HCEC 1CT (cell line): ENCODE measurements around the gene PCDHA2.
"Not testable (repeated sequence)": the region's sequence is repeated elsewhere in the genome, so short reads cannot be mapped to it uniquely, and the experiment has no call there.

Experiments used
- DNase-seq: peaks from one replicate; pipeline ENCODE4 v3.0.0-alpha.2; 2017

PCDHA2 gene

DNA sequence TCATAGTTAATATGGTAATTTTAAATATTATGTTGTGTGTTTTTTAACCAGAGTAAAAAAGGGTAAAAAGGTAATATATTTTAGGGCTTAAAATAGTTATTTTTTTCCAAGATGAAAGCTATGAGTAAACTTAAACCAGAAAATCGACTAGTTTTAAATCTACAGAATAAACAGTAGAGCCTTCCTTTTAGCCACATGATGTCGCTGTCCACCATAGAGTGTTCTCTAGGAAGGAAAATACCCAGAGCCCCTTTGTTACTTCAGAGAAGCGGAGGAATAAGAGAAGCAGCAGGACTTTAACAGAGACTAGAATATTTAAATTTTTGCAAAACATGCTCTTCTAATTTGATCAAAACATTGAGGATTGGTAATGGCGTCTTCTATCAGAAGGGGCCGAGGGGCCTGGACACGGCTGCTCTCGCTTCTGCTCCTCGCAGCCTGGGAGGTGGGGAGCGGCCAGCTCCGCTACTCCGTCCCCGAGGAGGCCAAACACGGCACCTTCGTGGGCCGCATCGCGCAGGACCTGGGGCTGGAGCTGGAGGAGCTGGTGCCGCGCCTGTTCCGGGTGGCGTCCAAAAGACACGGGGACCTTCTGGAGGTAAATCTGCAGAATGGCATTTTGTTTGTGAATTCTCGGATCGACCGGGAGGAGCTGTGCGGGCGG, at the start of gene PCDHA2:
TSS of gene PCDHA2 (plus strand) at position 258 of the 664 bp plus-strand sequence.
- DNase-seq: no peak

- DNase-seq: no peak
Measured at GRCh38 chr5:140753561-140753960, 41.1 kb upstream of the PCDHA2 start.

- DNase-seq: no peak
Measured at GRCh38 chr5:140764177-140764973, 30.3 kb upstream of the PCDHA2 start.

DNA sequence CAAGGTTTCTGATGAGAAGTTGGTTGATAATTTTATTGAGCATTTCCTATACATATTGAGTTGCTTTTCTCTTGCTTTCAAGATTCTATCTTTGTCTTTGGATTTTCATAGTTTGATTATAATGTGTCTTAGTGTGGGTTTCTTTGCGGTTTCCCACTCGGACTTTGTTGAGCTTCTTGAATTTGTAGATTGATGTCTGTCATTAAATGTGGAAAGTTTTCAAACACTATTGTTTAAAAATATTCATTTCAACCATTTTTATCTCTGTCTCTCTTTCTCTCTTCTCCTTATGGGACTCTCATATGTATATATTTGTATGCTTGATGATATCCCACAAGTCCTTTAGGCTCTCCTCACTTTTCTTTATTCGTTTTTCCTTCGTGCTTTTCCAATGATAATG, 27.2 kb upstream of the PCDHA2 start:
- no peak for DNase-seq

DNA sequence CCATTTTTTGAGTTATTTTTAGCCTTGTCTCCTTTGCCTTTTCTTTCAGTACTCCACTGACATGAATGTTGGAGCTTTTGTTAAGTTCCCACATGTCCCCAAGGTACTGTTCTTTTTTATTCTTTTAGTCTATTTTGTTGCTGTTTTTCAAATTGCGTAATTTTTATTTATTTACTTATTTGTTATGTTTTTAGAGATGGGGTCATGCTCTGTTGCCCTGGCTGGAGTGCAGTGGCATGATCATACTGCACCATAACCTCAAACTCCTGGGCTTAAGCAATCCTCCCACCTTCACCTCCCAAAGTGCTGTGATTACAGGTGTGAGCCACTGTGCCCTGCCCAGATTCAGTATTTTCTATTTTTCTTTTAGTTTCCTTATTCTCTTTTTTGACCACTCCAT, 14.1 kb upstream of the PCDHA2 start:
- no peak for DNase-seq

DNA sequence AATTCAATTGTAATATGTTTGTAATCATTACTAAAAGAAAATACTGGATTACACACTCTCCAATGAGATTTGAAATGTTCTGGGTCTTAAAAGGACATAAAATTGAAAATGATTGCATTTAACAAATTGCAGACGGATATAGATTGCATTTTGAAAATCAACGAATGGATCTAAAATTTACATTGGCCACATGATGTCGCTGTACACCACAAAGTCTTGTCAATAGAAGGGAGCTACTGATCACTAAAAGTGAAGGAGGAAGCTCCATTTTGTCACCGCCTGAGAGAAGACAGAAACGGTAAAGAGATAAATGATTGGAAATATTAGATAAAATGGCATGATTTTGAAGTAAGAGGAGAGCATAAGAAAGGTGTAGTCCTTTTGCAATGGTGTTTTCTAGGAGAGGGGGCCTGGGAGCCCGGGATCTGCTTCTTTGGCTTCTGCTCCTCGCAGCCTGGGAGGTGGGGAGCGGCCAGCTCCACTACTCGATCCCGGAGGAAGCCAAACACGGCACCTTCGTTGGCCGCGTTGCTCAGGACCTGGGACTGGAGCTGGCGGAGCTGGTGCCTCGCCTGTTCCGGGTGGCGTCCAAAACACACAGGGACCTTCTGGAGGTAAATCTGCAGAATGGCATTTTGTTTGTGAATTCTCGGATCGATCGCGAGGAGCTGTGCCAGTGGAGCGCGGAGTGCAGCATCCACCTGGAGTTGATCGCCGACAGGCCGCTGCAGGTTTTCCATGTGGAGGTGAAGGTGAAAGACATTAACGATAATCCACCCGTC, 8.6 kb upstream of the PCDHA2 start, which contains the start of gene PCDHA1:
TSS of gene PCDHA1 (plus strand) at position 236 of the 782 bp plus-strand sequence.
- DNase-seq: no peak

DNA sequence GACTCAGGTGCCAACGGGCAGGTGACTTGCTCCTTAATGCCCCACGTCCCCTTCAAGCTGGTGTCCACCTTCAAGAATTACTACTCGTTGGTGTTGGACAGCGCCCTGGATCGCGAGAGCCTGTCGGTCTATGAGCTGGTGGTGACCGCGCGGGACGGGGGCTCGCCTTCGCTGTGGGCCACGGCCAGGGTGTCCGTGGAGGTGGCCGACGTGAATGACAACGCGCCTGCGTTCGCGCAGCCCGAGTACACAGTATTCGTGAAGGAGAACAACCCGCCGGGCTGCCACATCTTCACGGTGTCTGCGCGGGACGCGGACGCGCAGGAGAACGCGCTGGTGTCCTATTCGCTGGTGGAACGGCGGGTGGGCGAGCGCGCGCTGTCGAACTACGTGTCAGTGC, 7.2 kb upstream of the PCDHA2 start:
- not testable (repeated sequence) for DNase-seq

GRCh38 chr5:140787849-140788504, 6.7 kb upstream of the PCDHA2 start:
- not testable (repeated sequence) for DNase-seq

DNA sequence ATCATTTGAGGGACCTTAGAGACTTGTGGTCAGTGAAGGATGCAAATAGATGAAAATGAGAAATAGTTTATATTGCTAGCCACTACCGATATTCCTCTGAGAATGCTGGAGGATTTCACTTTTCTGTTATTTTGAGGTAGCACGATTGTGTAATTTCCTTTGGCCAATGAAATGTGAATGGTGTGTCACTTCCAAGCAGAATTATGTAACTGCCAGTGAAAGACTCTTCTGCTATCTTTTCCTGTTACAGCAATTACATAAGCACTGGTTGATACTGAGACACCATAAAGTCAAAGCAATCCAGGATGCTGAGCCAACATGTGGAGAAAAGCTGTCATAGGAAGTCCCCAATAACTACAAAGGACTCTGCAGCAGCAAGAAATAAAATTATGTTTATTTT, 3.6 kb upstream of the PCDHA2 start:
- no peak for DNase-seq

GRCh38 chr5:140795259-140795641, 598 bp downstream of the PCDHA2 start:
- DNase-seq: no peak

GRCh38 chr5:140796072-140796717, 1.5 kb downstream of the PCDHA2 start:
- DNase-seq: not testable (repeated sequence)

DNA sequence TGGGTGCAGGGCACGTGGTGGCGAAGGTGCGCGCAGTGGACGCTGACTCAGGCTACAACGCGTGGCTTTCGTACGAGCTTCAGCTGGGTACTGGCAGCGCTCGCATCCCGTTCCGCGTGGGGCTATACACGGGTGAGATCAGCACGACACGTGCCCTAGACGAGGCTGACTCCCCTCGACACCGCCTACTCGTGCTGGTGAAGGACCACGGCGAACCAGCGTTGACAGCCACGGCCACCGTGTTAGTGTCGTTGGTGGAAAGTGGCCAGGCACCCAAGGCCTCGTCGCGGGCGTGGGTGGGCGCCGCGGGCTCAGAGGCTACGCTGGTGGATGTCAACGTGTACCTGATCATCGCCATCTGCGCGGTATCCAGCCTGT, 2.1 kb downstream of the PCDHA2 start:
- DNase-seq: no peak

DNA sequence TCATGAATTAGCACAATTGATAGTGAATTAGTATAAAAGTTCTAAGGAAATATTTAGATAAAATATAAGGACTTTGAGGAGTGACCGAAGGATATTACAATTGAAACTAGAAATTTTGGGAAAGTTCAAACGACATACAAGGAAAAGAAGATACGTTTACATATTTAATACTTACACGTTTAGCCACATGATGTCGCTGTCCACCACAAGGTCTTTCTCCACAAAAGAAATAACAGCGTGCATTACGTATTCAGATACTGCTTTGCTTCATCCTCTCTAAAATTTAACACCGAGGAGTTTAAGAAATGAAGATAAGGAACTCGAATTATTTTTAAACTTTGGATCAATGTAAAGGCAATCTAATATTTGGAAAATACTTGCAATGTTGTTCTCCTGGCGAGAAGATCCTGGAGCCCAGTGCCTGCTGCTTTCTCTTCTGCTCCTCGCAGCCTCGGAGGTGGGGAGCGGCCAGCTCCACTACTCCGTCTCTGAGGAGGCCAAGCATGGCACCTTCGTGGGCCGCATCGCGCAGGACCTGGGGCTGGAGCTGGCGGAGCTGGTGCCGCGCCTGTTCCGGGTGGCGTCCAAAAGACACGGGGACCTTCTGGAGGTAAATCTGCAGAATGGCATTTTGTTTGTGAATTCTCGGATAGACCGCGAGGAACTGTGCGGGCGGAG, 6.3 kb downstream of the PCDHA2 start, which contains the start of gene PCDHA3:
TSS of gene PCDHA3 (plus strand) at position 242 of the 678 bp plus-strand sequence.
- no peak for DNase-seq

- no peak for DNase-seq
Measured at GRCh38 chr5:140801494-140801841, 6.8 kb downstream of the PCDHA2 start.

GRCh38 chr5:140802381-140802780, 7.7 kb downstream of the PCDHA2 start:
- DNase-seq: not testable (repeated sequence)

DNA sequence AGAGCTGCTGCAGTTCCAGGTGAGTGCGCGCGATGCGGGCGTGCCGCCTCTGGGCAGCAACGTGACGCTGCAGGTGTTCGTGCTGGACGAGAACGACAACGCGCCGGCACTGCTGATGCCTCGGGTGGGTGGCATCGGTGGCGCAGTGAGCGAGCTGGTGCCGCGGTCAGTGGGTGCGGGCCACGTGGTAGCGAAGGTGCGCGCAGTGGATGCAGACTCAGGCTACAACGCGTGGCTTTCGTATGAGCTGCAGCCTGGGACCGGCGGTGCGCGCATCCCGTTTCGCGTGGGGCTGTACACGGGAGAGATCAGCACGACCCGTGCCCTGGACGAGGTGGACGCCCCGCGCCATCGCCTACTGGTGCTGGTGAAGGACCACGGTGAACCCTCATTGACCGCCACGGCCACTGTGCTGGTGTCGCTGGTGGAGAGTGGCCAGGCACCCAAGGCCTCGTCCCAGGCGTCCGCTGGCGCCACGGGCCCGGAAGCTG, 8.2 kb downstream of the PCDHA2 start:
- DNase-seq: no peak

DNA sequence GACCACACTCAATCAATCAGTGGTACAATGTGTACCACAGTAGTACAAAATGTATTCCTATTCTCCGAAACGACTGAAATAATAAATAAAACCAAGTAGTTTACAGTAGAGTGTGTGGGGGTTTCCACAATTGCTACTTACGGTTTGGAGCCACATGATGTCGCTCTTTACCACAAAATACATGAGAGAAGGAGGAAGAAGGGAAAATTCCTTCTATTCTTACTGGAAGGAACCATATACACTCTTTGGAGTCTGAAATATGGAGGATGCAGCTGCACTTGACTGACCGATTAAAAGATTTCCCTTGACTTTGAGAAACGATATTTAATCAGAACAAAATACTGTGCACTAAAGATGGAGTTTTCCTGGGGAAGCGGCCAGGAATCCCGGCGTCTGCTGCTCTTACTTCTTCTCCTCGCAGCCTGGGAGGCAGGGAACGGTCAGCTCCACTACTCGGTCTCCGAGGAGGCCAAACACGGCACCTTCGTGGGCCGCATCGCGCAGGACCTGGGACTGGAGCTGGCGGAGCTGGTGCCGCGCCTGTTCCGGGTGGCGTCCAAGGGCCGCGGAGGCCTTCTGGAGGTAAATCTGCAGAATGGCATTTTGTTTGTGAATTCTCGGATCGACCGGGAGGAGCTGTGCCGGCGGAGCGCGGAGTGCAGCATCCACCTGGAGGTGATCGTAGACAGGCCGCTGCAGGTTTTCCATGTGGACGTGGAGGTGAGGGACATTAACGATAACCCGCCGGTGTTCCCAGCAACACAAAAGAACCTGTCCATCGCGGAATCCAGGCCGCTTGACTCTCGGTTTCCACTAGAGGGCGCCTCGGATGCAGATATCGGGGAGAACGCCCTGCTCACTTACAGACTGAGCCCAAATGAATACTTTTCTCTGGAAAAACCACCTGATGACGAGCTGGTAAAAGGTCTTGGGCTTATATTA, 12.5 kb downstream of the PCDHA2 start, which contains the start of gene PCDHA4:
TSS of gene PCDHA4 (plus strand) at position 235 of the 942 bp plus-strand sequence.
- no peak for DNase-seq

- DNase-seq: not testable (repeated sequence)
Measured at GRCh38 chr5:140808241-140808888, 13.7 kb downstream of the PCDHA2 start.

- DNase-seq: no peak
Measured at GRCh38 chr5:140808889-140809291, 14.2 kb downstream of the PCDHA2 start.
